HCT116 (cell line): Measurements from ENCODE around the gene RBM33. TPM values are rescaled to one million over a fixed set of nuclear protein-coding genes. Genes with fewer than 3 reads are reported as not detected.

Experiments
- ATAC-seq: fragments of 200-7000 bp; cut with Tn5 transposase; 2 replicates; pipeline ENCODE4 v1.9.1; 2020; ENCODE audit warnings: mild to moderate bottlenecking, moderate library complexity
- BruUV-seq: library from RNA; stranded (reverse); fragments of 400-500 nt; replicated peaks from 2 replicates; lab custom pipeline; 2021; lab: Mats Ljungman, UMichigan
- CTCF ChIA-PET: fragments of 300-600 bp; sonication (Branson Sonifier 250); formaldehyde crosslinking; loops from one replicate; lab custom pipeline; 2021; ENCODE audit warnings: antibody characterized with exemption; lab: Charles Lee
- POLR2A ChIA-PET: fragments of 300-600, 350-600 bp; sonication (Branson Sonifier 250); formaldehyde crosslinking; loops from one replicate; lab custom pipeline; 2021; ENCODE audit warnings: antibody characterized with exemption; lab: Charles Lee
- RAD21 ChIA-PET, 2 experiments: fragments of 300-600 bp; sonication (Branson Sonifier 250); formaldehyde crosslinking; loops; one replicate each; lab custom pipeline; 2023; ENCODE audit warnings: low total read pairs in 2 of 2; ENCODE audit not compliant: uncharacterized antibody in 2 of 2, unreplicated experiment in 2 of 2, low non-redundant PET in 1 of 2; lab: Charles Lee
- DNase-seq: peaks from one replicate; pipeline ENCODE4 v3.0.0-alpha.2; 2010; ENCODE audit warnings: low read depth, low spot score
- H2AFZ ChIP-seq: fragments of 200-600 bp; shearing (Covaris generic), sonication (generic); 2 replicates; pipeline ENCODE4 v1.6.1; 2017; ENCODE audit warnings: low read depth, mixed run types, mixed read lengths, antibody characterized with exemption, low read length; ENCODE audit not compliant: poor library complexity, severe bottlenecking
- H3K27ac ChIP-seq: 2 replicates; pipeline ENCODE4 v1.5.1; 2012; ENCODE audit warnings: low read depth, low read length
- H3K27me3 ChIP-seq: fragments of 200-600 bp; sonication (generic); 2 replicates; pipeline ENCODE4 v1.6.1; 2016; ENCODE audit warnings: mixed run types, low read length, mixed read lengths; ENCODE audit not compliant: insufficient read depth
- H3K36me3 ChIP-seq, 2 experiments: fragments of 200-500 bp in 1 of 2; fragments of 200-600 bp in 1 of 2; sonication (Bioruptor generic) in 1 of 2; sonication (generic) in 1 of 2; 2 replicates each; pipeline versions ENCODE4 v1.5.1 to v1.6.1; 2014 to 2016; ENCODE audit warnings: low read length in 2 of 2, inconsistent platforms in 1 of 2, mixed read lengths in 1 of 2, mixed run types in 1 of 2; ENCODE audit not compliant: insufficient read depth in 2 of 2, control insufficient read depth in 1 of 2
- H3K4me1 ChIP-seq, 2 experiments: fragments of 200-600 bp in 1 of 2; sonication (generic) in 1 of 2; 2 replicates each; pipeline versions ENCODE4 v1.5.1 to v1.6.1; 2012 to 2017; ENCODE audit warnings: low read length in 2 of 2, inconsistent platforms in 1 of 2, mild to moderate bottlenecking in 1 of 2, mixed read lengths in 1 of 2, mixed run types in 1 of 2, moderate library complexity in 1 of 2; ENCODE audit not compliant: insufficient read depth in 2 of 2, control insufficient read depth in 1 of 2
- H3K4me2 ChIP-seq: fragments of 200-600 bp; sonication (generic); 2 replicates; pipeline ENCODE4 v1.6.1; 2017; ENCODE audit warnings: mixed run types, low read length, mixed read lengths
- H3K4me3 ChIP-seq, 2 experiments: fragments of 200-600 bp in 1 of 2; sonication (generic) in 1 of 2; replicated peaks in 1 of 2; 2 replicates each; pipeline ENCODE4 v1.5.1; 2011 to 2016; ENCODE audit warnings: low read length in 2 of 2, control low read depth in 1 of 2, low read depth in 1 of 2, mild to moderate bottlenecking in 1 of 2, mixed read lengths in 1 of 2, mixed run types in 1 of 2
- H3K79me2 ChIP-seq: fragments of 200-600 bp; sonication (generic); 2 replicates; pipeline ENCODE4 v1.6.1; 2017; ENCODE audit warnings: mild to moderate bottlenecking, mixed run types, low read length, moderate library complexity, mixed read lengths; ENCODE audit not compliant: insufficient read depth
- H3K9ac ChIP-seq: fragments of 200-600 bp; sonication (generic); 2 replicates; pipeline ENCODE4 v1.6.1; 2016; ENCODE audit warnings: low read length, mixed read lengths
- H3K9me2 ChIP-seq: fragments of 200-600 bp; sonication (generic), shearing (Covaris generic); 2 replicates; pipeline ENCODE4 v1.6.1; 2017; ENCODE audit warnings: mixed run types, mild to moderate bottlenecking, moderate library complexity; ENCODE audit not compliant: insufficient read depth
- H3K9me3 ChIP-seq, 2 experiments: fragments of 200-500 bp in 1 of 2; fragments of 200-600 bp in 1 of 2; sonication (Bioruptor generic) in 1 of 2; sonication (generic) in 1 of 2; 2 replicates each; pipeline ENCODE4 v1.6.1; 2014 to 2017; ENCODE audit warnings: low read length in 2 of 2, mixed read lengths in 2 of 2, inconsistent platforms in 1 of 2, low read depth in 1 of 2, mild to moderate bottlenecking in 1 of 2, mixed run types in 1 of 2, moderate library complexity in 1 of 2; ENCODE audit not compliant: control insufficient read depth in 1 of 2, insufficient read depth in 1 of 2
- H4K20me1 ChIP-seq: fragments of 200-600 bp; sonication (generic), shearing (Covaris generic); 2 replicates; pipeline ENCODE4 v1.6.1; 2017; ENCODE audit warnings: mixed run types, mild to moderate bottlenecking, moderate library complexity; ENCODE audit not compliant: insufficient read depth
- ATF3 ChIP-seq: IDR thresholded peaks from 2 replicates; pipeline ENCODE4 v1.6.1; 2012
- CBX3 ChIP-seq: IDR thresholded peaks from 2 replicates; pipeline ENCODE4 v1.6.1; 2012; ENCODE audit warnings: low read depth
- ELF1 ChIP-seq: IDR thresholded peaks from 2 replicates; pipeline ENCODE4 v1.6.1; 2012; ENCODE audit warnings: low read depth, borderline replicate concordance
- EZH2 ChIP-seq: fragments of 200-600 bp; sonication (generic); IDR thresholded peaks from 2 replicates; pipeline ENCODE4 v1.6.1; 2017; ENCODE audit warnings: antibody characterized with exemption, mixed run types
- EZH2phosphoT487 ChIP-seq: fragments of 200-600 bp; IDR thresholded peaks from 2 replicates; pipeline ENCODE4 v1.6.1; 2018; ENCODE audit warnings: antibody characterized with exemption, borderline replicate concordance
- FOSL1 ChIP-seq: IDR thresholded peaks from 2 replicates; pipeline ENCODE4 v1.6.1; 2012; ENCODE audit warnings: low read depth
- JUND ChIP-seq: IDR thresholded peaks from 2 replicates; pipeline ENCODE4 v1.6.1; 2012
- POLR2A ChIP-seq: IDR thresholded peaks from 2 replicates; pipeline ENCODE4 v1.7.0; 2011; ENCODE audit warnings: borderline replicate concordance; ENCODE audit not compliant: insufficient read depth, insufficient read length; ENCODE audit errors: extremely low read depth
- POLR2AphosphoS5 ChIP-seq: IDR thresholded peaks from 2 replicates; pipeline ENCODE4 v1.6.1; 2011; ENCODE audit warnings: mild to moderate bottlenecking, low read depth, low read length, moderate library complexity
- RAD21 ChIP-seq: IDR thresholded peaks from 2 replicates; pipeline ENCODE4 v1.6.1; 2012; ENCODE audit warnings: low read depth, mild to moderate bottlenecking
- REST ChIP-seq: IDR thresholded peaks from 2 replicates; pipeline ENCODE4 v1.6.1; 2012; ENCODE audit warnings: low read depth
- SP1 ChIP-seq: IDR thresholded peaks from 2 replicates; pipeline ENCODE4 v1.6.1; 2012; ENCODE audit warnings: low read depth
- SRF ChIP-seq: IDR thresholded peaks from 2 replicates; pipeline ENCODE4 v1.6.1; 2012; ENCODE audit warnings: low read depth
- TCF7L2 ChIP-seq: IDR thresholded peaks from 2 replicates; pipeline ENCODE4 v1.7.0; 2011; ENCODE audit warnings: borderline replicate concordance, inconsistent platforms; ENCODE audit not compliant: insufficient read depth, insufficient read length; ENCODE audit errors: extremely low read depth
- YY1 ChIP-seq: IDR thresholded peaks from 2 replicates; pipeline ENCODE4 v1.6.1; 2011; ENCODE audit warnings: low read length, low read depth, moderate library complexity, mild to moderate bottlenecking; ENCODE audit not compliant: insufficient replicate concordance; ENCODE audit errors: extremely low read depth
- ZBTB33 ChIP-seq: IDR thresholded peaks from 2 replicates; pipeline ENCODE4 v1.6.1; 2011; ENCODE audit warnings: mild to moderate bottlenecking, low read length, moderate library complexity; ENCODE audit not compliant: insufficient replicate concordance; ENCODE audit errors: extremely low read depth
- ZFX ChIP-seq: fragments of 450-650 bp; IDR thresholded peaks from 2 replicates; pipeline ENCODE4 v1.6.1; 2017
- ZNF274 ChIP-seq: fragments of 200-500 bp; sonication (Bioruptor generic); IDR thresholded peaks from 2 replicates; pipeline ENCODE4 v1.6.1; 2014; ENCODE audit warnings: mild to moderate bottlenecking, low read depth, low read length, inconsistent platforms
- intact Hi-C: fragments of 100-400 bp; cut with micrococcal nuclease; formaldehyde crosslinking; loops from 2 replicates; pipeline ENCODE4 v1.10.0; 2022
- total RNA-seq: library from RNA; stranded (reverse); gene quantifications from one replicate; pipeline ENCODE4 v1.2.1, GENCODE V29; 2021; ENCODE audit not compliant: unreplicated experiment

Gene RBM33
- total RNA-seq, 1 experiment from 2014 or later = 64.3 TPM

- BruUV-seq = no TSS peak
- H3K4me2 ChIP-seq = no peak overlapping the region
- no peak overlapping the region for H2AFZ ChIP-seq
- no peak overlapping the region for H3K27ac ChIP-seq
- no peaks in the 10 kb centered on the region for H4K20me1 ChIP-seq
- H3K9me2 ChIP-seq = no peaks in the 10 kb centered on the region
- ChIA-PET RAD21 (no interaction called here), POLR2A (no interaction called here), CTCF (no interaction called here)
- no peaks in the 10 kb centered on the region for H3K27me3 ChIP-seq
- no peak for TF ChIP-seq EZH2phosphoT487
- no peak for TF ChIP-seq SP1
- no peak for TF ChIP-seq CBX3
- TF ChIP-seq EZH2 = no peak
- no peak for TF ChIP-seq REST
- no peak for TF ChIP-seq SRF
- TF ChIP-seq ELF1 = no peak
- TF ChIP-seq JUND = no peak
- TF ChIP-seq ZFX = no peak
- TF ChIP-seq ATF3 = no peak
- TF ChIP-seq FOSL1 = no peak
- no peak for TF ChIP-seq POLR2A
- no peak for TF ChIP-seq POLR2AphosphoS5
- no peak for TF ChIP-seq RAD21
- no peak for TF ChIP-seq ZBTB33
- no peak for TF ChIP-seq YY1
- no peak for TF ChIP-seq ZNF274
- no peak for TF ChIP-seq TCF7L2
- intact Hi-C loops = no loop called here
- peaks cover 6 to 9% of the 10 kb centered on the region in 2 experiments; a peak in 3 of 4 replicates for H3K36me3 ChIP-seq
- no peaks in the 10 kb centered on the region for H3K4me1 ChIP-seq
- no peaks in the 10 kb centered on the region for H3K9me3 ChIP-seq
- H3K4me3 ChIP-seq = no peak overlapping the region
- ATAC-seq (no peak), DNase-seq (no peak)
- peaks cover 28% of the 10 kb centered on the region; the same call in 1 of the 2 replicates for H3K79me2 ChIP-seq
- H3K9ac ChIP-seq = no peak overlapping the region
These were observed 90.0 kb downstream of the RBM33 start for GRCh38 chr7:155734445-155734809.
